Measurements from ENCODE around the gene GAS7. TPM values are rescaled to one million over a fixed set of nuclear protein-coding genes. Genes with fewer than 3 reads are reported as not detected.
A peak's percentile ranks its signal among the peaks of the same experiment; 100 is the strongest.

GAS7 gene
- total RNA-seq, 1 experiment from 2014 or later, result 2.5 TPM

DNA sequence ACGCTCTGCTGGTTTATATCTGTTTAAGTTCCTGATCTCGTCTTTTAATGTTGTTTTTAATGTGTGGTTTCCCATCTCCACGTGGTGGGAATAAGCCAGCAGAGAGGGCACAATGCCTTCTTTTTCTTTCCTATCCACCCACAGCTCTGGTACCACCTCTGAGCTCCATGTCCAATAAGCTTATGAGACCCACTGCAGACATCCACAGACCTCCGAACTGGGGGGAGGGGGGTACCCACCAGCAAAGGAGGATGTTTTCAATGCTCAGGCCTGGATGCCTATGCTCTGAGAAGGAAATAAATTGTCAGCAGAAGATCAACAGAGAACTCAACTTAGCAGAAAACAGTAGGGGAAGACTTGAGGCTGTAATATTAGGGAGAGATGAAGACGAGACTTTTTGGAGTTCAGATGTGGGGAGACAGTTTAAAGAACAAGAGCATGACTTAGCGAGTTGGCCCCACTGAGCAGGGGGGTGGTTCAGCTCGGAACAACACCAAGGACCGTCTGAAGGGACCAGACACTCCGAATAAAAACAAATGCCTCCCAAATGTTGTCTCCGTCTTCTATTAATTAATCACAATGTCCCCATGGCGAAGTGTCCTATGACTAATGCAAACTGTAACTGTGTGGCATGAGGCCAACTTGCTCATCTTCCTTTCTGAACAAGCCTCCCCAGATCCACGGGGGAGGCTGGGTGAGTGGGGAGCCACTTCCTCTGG, 62.7 kb downstream of the GAS7 start:
- peak; percentile 37 for DNase-seq (ENCODE audit: low read depth)

DNA sequence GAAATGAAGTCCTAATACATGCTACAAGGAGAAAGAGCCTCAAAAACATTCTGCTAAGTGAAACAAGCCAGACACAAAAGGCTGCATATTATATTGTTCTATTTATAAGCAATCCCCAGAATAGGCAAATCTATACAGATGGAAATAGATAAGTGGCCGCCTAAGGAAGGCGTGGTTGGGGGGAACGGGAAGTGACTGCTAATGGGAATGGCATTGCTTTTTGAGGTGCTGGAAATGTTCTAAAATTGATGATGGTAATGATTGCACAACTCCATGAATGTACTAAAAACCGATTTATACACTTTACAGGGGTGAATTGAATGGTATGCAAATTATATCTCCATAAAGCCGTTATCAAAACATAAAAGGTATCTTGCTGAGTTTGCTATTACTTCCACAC, 67.7 kb downstream of the GAS7 start:
- DNase-seq (ENCODE audit: low read depth), result no peak

DNA sequence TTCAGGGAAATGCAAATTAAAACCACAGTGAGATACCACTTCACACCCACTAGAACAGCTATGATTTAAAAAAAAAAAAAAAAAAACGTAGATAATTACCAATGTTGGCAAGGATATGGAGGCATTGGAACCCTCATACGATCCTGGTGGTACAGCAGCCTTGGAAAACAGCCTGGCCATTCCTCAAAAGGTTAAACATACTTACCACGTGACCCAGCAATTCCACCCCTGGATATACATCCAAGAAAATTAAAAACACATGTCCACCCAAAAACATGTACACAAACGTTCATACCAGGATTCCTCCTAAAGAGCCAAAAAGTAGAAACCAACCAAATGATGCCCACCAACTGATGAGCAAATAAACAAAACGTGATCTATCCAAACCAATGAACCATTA, 68.1 kb downstream of the GAS7 start:
- DNase-seq (ENCODE audit: low read depth), result no peak

DNA sequence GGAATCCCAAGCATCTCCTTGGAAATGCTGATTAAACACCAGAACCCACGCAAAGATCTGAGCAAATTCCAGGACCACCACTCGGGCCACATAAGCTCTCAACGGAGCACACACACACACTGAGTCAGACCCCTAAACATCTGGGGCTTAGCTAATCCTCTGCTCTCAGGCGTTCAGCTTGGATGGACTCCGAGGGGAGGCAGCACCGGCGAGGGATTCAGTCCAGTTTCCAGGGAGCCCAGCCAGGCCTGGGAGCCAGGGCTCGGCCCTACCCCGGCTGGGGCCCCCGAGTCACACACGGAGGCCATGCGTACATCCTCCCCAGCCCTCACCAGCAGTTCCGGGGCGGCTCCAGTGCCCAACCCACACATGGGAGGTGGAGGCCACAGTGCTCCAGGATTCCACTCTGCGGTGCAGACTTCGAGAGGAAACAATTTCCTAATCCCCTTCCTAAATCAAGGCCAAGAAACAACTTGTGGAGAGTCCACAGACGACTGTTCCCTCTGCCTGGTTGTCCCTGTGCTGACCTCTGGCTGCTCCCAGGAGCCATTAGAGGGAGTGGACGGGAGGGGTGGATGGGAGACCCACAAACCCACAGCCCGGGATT, 70.5 kb downstream of the GAS7 start:
- peak; percentile 87 for DNase-seq (ENCODE audit: low read depth)

DNA sequence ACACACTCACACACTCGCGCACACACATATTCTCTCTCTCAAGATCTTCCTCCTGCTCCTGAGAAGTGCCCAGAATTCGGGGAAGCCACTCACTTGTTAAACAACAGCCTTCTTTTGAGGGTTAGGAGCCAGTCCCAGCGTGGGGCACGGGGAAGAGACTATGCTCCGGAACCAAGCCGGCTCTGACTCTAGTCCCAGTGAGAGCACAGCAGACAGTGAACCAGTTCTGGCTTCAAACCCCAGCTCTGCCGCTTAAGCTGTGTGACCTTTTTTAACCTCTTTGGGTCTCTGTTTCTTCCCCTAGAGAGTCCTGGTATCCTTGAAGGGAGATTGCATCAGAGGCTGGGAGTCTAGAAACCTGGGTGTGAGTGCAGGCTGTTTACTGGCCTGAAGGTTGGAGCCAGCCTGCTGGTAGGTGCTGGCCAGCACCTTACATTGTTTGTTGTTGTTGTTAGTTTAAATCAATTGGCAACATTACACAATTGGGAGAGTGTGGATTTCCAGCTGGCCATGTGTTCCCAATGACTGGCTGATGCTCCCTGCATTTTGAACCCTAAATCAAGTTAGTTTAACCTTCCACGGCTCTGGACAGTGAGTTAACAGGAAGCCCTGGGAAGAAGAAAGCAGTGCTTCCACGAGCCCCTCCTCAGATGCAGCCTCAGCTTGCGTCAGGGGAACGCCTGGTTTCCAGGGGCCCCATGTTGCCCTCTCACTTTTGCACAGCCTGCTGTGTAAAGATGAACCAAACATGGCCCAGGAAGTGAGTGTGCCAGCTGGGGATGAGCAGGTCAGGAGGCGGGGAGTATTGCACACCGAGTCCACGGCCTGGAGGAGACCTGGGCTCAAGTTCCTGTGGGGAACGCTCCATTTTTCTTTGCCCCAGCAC, 71.5 kb downstream of the GAS7 start:
- peak; percentile 54 for DNase-seq (ENCODE audit: low read depth)

DNA sequence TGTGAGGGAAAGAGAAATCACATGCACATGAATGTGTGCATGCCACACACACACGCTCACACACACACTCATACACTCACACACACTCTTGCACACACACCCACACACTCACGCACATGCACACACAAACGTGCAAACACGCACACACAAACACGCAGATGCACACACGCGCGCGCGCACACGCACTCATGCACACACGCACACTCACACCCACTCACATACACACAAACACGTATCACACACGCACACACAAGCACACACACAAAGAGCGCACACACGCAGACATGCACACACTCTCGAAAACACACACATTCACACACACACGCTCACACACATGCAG, 72.2 kb downstream of the GAS7 start:
- no peak for DNase-seq (ENCODE audit: low read depth)

DNA sequence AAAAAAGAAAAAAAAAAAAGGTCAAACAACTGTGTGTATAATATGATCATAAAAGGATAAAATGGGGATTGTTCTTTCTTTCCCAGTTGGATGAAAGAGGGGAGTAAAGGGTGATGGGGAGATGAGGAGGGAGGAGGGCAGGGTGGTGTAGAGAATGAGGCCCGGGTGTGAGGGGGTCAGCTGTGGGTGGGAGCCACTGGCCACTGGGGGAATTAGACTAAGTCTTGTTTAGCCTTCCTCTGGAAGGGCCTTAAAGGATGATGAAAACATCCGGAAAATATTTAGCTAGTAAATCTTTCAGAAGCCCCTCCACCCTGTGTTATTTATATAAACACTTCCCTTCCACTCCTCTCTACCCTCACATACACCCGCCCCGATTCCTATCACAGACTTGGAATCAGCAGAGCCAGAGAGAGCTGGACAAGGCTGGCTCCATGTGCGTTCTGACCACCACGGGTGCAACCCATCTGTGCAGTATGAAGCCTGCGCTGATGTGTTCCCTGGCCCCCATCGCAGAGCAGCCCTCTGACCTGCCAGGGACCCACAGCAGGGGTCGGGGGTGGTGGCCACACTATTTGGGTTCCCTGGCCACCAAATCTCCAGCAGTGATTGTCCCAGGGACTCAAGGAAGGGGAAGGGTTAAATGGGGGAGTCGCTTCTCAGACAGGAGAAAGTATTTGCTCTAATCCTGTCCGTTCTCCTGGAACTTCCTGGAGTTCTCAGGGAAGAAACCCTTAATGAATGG, 72.7 kb downstream of the GAS7 start:
- no peak for DNase-seq (ENCODE audit: low read depth)

DNA sequence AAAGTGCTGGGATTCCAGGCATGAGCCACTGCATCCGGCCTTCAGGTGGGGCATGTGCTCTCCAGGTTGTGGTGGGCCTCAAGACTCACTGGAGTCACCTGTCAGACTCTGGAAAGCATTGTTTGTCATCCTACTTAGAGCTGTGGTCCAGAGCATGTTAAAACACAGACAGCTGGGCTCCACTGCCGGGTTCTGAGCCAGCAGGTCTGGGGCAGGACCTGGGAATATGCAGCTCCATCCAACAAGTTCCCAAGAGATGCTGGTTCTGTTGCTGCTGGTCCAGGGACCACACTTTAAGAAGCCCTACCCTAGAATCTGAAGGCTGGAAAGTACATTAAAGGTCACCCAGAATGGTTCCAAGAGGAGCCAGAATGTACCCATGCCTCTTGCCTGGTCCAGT, 75.3 kb downstream of the GAS7 start:
- DNase-seq (ENCODE audit: low read depth), result no peak

DNA sequence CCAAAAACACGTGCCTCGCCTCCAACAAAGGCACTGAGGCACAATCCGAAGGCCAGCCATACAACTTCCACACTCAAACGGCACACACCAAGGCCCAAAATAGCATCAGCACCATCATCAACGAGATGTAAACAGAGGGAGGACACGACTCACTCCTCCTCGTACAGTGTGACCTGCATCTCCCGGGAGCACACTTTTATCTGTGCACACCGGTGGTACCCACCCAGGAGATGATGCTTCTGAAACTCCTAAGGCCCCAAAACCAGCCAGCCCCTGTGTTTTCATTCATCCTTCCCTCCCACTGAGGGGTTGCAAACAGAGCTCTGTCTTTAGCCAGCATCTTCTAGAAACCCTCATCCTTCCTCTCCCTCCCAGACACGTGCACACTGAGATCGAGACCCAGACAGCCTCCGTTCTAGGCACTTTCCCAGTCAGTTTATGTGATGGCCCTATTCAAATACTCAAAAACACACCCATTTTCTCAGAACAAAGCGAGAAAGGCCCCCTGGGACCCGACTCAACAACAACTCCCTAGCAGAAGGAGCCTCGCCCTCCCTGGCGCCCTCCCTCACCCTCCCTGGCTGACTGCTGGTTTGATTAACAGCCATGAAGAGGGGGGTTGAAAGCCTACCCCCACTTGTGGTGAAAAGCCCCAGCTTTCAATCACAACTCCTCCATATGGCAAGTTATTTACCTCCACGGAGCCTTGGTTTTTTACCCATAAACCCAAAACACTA, 76.3 kb downstream of the GAS7 start:
- no peak for DNase-seq (ENCODE audit: low read depth)

DNA sequence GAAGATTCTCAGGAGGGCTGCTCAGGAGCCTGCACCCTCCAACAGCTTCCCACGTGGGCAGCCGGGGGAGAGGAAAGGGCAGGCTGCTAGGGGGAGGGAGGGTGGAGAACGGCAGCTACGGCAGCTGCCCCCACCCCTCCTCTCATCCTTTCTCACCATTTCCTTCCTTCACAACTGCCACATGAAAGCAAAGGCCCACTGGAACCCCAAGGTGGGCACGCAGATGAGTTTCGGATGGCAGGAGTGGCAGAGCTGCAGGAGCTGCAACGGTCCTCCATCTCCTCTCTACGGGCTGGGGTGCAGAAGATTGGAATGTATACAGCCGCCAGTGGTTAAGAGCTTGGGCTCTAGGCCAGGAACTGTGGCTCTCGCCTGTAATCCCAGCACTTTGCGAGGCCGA, 77.7 kb downstream of the GAS7 start:
- DNase-seq (ENCODE audit: low read depth), result peak; percentile 46

DNA sequence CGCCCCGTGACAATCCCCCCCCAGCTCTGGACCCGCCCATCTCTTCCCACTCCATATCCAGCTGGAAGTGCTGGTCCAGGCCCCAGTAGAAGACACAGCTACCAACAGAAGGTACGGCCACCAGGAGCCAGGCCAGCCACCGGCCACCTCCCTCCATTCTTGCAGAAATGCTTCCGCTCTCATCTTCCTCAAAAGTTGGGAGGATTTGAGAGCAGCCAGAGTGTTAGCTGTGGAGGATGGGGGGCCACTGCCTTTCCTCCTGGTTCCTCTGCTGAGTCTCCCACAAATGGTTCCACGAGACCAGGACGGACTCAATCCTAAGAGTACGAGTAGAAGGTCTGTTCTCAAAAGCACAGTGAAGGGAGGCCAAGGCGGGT, 78.3 kb downstream of the GAS7 start:
- DNase-seq (ENCODE audit: low read depth), result no peak

DNA sequence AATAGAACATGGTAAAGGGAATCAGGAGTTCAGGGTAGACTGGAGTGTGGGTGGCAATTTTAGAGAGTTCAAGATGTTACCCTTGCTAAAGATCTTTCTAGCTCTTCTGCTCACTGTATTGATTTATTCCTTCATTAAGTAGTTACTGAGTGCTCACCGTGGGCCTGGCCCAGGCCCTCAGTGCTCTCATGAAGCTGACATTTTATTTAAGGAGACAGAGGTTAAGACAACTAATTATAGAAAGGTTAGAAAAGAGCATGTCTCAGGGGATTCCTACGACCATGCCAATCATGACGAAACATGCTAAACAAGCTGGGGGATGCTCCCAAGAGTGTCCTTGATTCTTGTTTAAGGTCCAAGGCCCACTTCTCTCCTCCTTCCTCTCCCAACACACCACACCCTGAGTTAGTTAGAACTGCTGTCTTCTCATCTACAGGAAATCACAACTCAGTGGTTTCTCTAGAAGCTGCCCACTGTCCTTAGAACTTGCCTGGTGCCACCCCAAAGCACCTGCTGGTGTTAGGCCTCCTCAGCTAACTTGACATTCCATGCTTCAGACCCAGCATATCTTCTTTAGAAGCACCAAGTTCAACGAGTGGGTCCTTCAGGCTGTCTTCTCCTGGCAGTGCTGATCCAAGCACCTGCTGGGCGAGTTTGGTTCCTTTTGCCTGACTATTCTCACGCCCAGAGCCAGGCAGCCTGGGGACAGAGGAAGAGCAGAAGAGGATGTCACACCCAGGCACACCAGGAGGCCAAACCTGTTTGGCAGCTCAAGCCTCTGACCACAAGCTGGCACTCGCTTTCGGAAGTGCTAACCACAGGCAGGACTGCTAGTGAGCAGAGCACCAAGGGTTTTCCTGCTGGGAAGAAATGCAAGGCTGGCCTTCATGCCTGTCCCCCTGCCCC, 79.0 kb downstream of the GAS7 start:
- DNase-seq (ENCODE audit: low read depth), result peak; percentile 71

DNA sequence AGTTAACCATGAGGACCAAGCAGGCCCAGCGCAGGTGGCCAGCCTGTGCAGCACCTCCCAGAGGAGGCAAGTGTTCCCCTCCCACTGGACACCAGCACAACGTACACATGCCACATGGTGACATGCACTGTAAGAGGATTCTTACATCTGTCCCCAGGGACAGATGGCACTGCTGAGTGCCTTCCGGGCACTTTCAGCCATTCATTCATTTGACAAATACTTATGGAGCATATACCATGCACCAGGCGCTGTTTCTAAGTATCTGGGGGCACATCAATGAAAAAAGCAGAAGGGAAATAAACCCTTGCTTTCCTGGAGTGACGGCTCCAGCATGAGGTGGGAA, 79.6 kb downstream of the GAS7 start:
- DNase-seq (ENCODE audit: low read depth), result no peak

DNA sequence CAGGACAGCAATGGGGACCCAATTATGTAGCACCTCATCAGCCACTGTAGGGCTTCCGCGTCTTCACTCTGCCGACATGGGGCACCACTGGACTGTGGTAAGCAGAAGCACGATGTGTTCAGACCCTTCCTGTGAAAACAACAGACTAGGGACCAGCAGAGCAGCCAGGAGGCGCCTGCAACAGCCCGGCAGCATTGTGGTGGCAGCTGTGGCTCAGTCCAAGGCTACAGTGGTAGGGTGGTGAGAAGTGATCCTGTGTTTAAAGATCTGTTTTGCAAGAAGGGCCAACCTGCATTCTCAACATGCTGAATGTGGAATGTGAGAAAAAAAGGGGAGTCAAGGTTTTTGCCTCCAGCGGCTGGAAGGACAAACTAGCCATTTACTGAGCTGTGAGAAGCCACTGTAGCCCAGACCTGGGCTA, 80.8 kb downstream of the GAS7 start:
- no peak for DNase-seq (ENCODE audit: low read depth)

DNA sequence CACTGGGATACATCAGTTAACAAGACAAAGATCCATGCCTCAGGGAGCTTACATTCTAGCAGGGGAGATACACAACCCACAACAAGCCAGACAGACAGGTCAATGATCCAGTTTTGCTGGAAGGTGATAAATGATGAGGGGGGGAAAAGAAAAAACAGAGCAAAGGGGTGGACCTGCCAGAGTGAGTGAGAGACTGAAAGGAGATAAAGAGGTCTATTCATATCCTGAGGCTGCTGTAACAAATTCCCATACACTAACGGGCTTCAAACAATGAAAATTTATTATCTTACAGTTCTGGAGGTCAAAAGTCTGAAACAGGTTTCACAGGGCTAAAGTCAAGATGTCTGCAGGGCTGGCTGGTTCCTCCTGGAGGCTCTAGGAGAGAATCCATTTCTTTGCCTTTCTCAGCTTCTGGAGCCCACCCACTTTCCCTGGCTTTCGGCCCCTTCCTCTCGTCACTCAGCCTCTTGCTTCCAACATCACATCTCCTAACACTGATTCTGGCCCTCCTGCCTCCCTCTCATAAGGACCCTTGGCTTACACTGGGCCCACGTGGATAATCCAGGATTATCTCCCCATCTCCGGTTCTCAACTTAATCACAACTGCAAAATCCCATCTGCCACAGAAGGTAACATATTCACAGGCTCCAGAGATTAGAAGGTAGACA, 81.5 kb downstream of the GAS7 start:
- no peak for DNase-seq (ENCODE audit: low read depth)

DNA sequence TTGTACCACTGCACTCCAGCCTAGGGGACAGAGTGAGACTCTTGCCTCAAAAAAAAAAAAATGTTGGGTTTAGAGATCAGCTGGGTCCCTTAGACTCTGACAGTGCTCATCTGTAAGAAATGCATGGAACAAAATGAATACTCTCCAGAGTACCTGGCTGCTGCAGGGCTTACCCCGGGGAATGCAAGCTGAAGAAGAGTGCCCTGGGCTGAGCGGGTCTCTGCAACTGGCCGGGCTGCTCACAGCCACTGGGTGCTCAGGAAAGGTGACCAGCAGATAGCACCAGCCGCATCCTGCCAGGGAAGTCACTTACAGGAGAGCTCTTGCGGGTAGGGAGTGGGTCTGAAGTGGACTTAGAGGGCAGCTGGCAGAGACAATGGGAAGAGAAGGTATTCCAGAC, 82.1 kb downstream of the GAS7 start:
- no peak for DNase-seq (ENCODE audit: low read depth)

DNA sequence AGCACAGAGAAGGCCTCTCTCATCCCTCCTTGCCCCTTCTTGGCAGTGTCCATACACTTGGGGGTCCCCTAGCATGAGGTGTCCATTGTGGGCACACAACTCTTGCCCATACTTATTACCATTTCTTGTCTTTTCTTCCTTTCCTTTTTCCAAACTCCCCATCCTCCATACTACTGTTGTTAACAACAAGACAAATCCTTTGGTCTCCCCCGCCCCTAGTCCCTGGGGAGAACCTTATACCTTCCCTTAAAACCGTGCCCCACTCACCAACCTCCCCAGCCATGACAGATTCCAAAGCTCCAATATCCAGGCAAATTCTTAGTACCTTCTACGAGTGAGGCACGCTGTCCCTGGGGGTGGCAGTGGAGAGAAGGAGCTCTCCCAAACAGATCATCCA, 82.9 kb downstream of the GAS7 start:
- no peak for DNase-seq (ENCODE audit: low read depth)

DNA sequence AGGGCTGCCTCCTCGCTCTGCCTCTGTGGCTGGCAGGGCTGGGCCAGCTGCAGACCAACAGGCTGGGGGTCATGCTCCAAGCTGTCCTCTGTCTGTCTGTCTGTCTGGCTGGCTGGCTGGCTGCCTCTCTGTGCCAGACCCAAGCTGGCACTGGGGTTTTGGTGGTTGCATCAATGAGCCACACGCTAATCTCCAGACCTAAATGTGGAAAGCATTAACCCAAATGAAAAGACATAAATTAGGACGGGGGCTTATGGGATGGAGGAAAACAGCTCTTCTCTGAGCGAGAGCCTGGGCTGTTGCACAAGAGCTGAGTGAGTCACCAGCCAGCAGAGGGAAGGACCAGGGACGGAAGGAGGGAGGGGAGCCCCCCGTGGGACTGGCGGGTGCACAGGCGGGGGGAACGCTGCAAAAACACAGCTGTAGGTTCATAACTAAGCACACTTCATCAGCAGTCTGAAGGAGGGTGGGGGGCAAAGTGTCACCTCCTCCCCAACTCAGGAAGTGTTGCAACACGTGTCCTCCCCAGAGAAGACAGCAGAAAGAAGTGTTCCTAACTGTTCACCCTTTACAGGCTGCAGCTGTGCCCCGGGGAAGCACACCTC, 83.4 kb downstream of the GAS7 start:
- DNase-seq (ENCODE audit: low read depth), result peak; percentile 94

DNA sequence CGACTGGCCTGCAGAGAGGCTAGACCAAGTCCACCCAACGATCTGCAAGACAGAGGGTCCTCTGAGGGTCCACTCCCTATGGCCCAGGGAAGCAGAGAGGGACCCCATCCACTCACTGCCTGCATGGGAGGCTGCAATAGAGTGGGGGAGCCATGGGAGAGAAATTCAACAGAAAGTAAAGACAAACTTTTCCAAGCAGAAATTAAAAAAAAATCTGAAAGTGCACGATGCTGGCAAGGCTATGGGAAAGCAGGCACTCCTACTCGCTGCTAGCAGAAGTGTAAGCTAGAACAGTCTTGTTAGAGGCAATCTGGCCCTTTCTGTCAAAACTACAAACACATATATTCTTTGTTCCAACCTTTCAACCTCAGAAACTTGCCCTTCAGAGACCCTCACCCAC, 85.4 kb downstream of the GAS7 start:
- no peak for DNase-seq (ENCODE audit: low read depth)
